Liver (tissue), 9 donors: ENCODE results near the gene UTP15. TPM values are rescaled to one million over a fixed set of nuclear protein-coding genes. Genes with fewer than 3 reads are reported as not detected.

Source experiments
- DNase-seq: peaks from one replicate; pipeline ENCODE4 v3.0.0-alpha.2; 2017; ENCODE audit warnings: low spot score
- H3K27ac ChIP-seq, 2 donors: one replicate each; pipeline ENCODE4 v1.7.0; 2013; ENCODE audit warnings: inconsistent platforms in 2 of 2, low read length in 2 of 2, control low read depth in 1 of 2, low read depth in 1 of 2, mild to moderate bottlenecking in 1 of 2
- H3K27me3 ChIP-seq, 4 donors: one replicate each; pipeline versions ENCODE4 v1.6.1 to v1.7.0; 2013; ENCODE audit warnings: low read length in 3 of 4, inconsistent platforms in 1 of 4, mild to moderate bottlenecking in 1 of 4, moderate library complexity in 1 of 4; ENCODE audit not compliant: control insufficient read depth in 4 of 4, insufficient read depth in 4 of 4
- H3K36me3 ChIP-seq, 4 donors: one replicate each; pipeline versions ENCODE4 v1.6.1 to v1.7.0; 2013; ENCODE audit warnings: low read length in 3 of 4, mild to moderate bottlenecking in 3 of 4, low read depth in 1 of 4, moderate library complexity in 1 of 4; ENCODE audit not compliant: control insufficient read depth in 4 of 4, insufficient read depth in 3 of 4
- H3K4me1 ChIP-seq, 4 donors: one replicate each; pipeline versions ENCODE4 v1.6.1 to v1.7.0; 2013; ENCODE audit warnings: low read length in 3 of 4, mild to moderate bottlenecking in 3 of 4, moderate library complexity in 1 of 4; ENCODE audit not compliant: control insufficient read depth in 4 of 4, insufficient read depth in 4 of 4
- H3K4me3 ChIP-seq, 3 donors: one replicate each; pipeline versions ENCODE4 v1.6.1 to v1.7.0; 2013; ENCODE audit warnings: low read length in 3 of 3, control low read depth in 1 of 3, low read depth in 1 of 3, mild to moderate bottlenecking in 1 of 3
- H3K9ac ChIP-seq, 2 donors: one replicate each; pipeline ENCODE4 v1.7.0; 2013; ENCODE audit warnings: low read length in 2 of 2, mild to moderate bottlenecking in 2 of 2, moderate library complexity in 2 of 2, control low read depth in 1 of 2, low read depth in 1 of 2
- H3K9me3 ChIP-seq, 4 donors: one replicate each; pipeline versions ENCODE4 v1.6.1 to v1.7.0; 2013; ENCODE audit warnings: low read length in 3 of 4; ENCODE audit not compliant: control insufficient read depth in 4 of 4
- EGR1 ChIP-seq, 2 donors: IDR thresholded peaks; 2 replicates each; pipeline ENCODE4 v1.6.1; 2016 to 2018; ENCODE audit warnings: antibody characterized with exemption in 2 of 2, low read depth in 2 of 2
- FOXA1 ChIP-seq: IDR thresholded peaks from 2 replicates; pipeline ENCODE4 v1.6.1; 2016; ENCODE audit warnings: antibody characterized with exemption
- FOXA2 ChIP-seq: IDR thresholded peaks from 2 replicates; pipeline ENCODE4 v1.6.1; 2016; ENCODE audit warnings: antibody characterized with exemption
- GABPA ChIP-seq, 2 donors: IDR thresholded peaks in 1 of 2; conservative IDR thresholded peaks in 1 of 2; 2 replicates each; pipeline ENCODE4 v1.6.1; 2016; ENCODE audit warnings: antibody characterized with exemption in 2 of 2, mild to moderate bottlenecking in 1 of 2, moderate library complexity in 1 of 2
- HNF4A ChIP-seq, 2 donors: conservative IDR thresholded peaks; 2 replicates each; pipeline ENCODE4 v1.6.1; 2016; ENCODE audit warnings: antibody characterized with exemption in 2 of 2, mild to moderate bottlenecking in 2 of 2
- HNF4G ChIP-seq: IDR thresholded peaks from 2 replicates; pipeline ENCODE4 v1.6.1; 2016; ENCODE audit warnings: antibody characterized with exemption
- JUND ChIP-seq, 2 donors: IDR thresholded peaks; 2 replicates each; pipeline ENCODE4 v1.6.1; 2016; ENCODE audit warnings: antibody characterized with exemption in 2 of 2
- NR2F2 ChIP-seq: IDR thresholded peaks from 2 replicates; pipeline ENCODE4 v1.6.1; 2016; ENCODE audit warnings: antibody characterized with exemption
- RAD21 ChIP-seq, 2 donors: IDR thresholded peaks; 2 replicates each; pipeline ENCODE4 v1.6.1; 2016; ENCODE audit warnings: antibody characterized with exemption in 2 of 2, mild to moderate bottlenecking in 2 of 2
- RXRA ChIP-seq, 2 donors: IDR thresholded peaks; 2 replicates each; pipeline ENCODE4 v1.6.1; 2017 to 2018; ENCODE audit warnings: antibody characterized with exemption in 2 of 2, mild to moderate bottlenecking in 1 of 2
- SP1 ChIP-seq: IDR thresholded peaks from 2 replicates; pipeline ENCODE4 v1.6.1; 2018; ENCODE audit warnings: antibody characterized with exemption, mild to moderate bottlenecking
- TAF1 ChIP-seq: conservative IDR thresholded peaks from 2 replicates; pipeline ENCODE4 v1.6.1; 2016; ENCODE audit warnings: antibody characterized with exemption, mild to moderate bottlenecking
- YY1 ChIP-seq: IDR thresholded peaks from 2 replicates; pipeline ENCODE4 v1.6.1; 2016; ENCODE audit warnings: antibody characterized with exemption, mild to moderate bottlenecking
- WGBS: extraction: QIAGEN DNeasy Blood & Tissue Kit; methylation state at CpG from one replicate; pipeline ENCODE4 v1.1.7; 2013; 5-methylcytosine and 5-hydroxymethylcytosine counted together
- polyA plus RNA-seq, 2 donors: library from polyadenylated mRNA; stranded (reverse) in 1 of 2; unstranded in 1 of 2; fragments of 200-250 nt in 1 of 2; fragments of >200 nt in 1 of 2; fragmentation: Nextera tagmentation in 1 of 2; extraction: Ambion mirVana in 1 of 2; gene quantifications; one replicate each; pipeline versions ENCODE4 v1.2.1 to v1.2.3, GENCODE V29; 2013 to 2015
- total RNA-seq, 2 donors: library from RNA; depleted of rRNA; stranded (reverse); fragments of >200 nt; gene quantifications; one replicate each; pipeline ENCODE4 v1.2.3, GENCODE V29; 2014
- TF ChIP-seq, protein P1 (sequence below): fragments of 150-350 bp; IDR thresholded peaks from 2 replicates; pipeline ENCODE4 v1.5.1; 2017; ENCODE audit warnings: improper control_type of control experiment, low read depth, low read length; ENCODE audit not compliant: missing input control
- TF ChIP-seq, protein P2 (sequence below): IDR thresholded peaks from 2 replicates; pipeline ENCODE4 v1.6.1; 2016; ENCODE audit warnings: antibody characterized with exemption
- TF ChIP-seq, protein P3 (sequence below): IDR thresholded peaks from 2 replicates; pipeline ENCODE4 v1.6.1; 2016; ENCODE audit warnings: antibody characterized with exemption
- TF ChIP-seq, protein P4 (sequence below): IDR thresholded peaks from 2 replicates; pipeline ENCODE4 v1.6.1; 2016; ENCODE audit warnings: antibody characterized with exemption
- TF ChIP-seq, protein P5 (sequence below): IDR thresholded peaks from 2 replicates; pipeline ENCODE4 v1.6.1; 2016; ENCODE audit warnings: antibody characterized with exemption, mild to moderate bottlenecking
- donor health status: healthy.
- donor health status: healthy.
- donor health status: healthy.
- donor health status: healthy.
- donor health status: healthy.

UTP15 gene
- total and polyA plus RNA-seq, 4 donors: 3.5 to 18.1 (median 5.4) TPM

DNA sequence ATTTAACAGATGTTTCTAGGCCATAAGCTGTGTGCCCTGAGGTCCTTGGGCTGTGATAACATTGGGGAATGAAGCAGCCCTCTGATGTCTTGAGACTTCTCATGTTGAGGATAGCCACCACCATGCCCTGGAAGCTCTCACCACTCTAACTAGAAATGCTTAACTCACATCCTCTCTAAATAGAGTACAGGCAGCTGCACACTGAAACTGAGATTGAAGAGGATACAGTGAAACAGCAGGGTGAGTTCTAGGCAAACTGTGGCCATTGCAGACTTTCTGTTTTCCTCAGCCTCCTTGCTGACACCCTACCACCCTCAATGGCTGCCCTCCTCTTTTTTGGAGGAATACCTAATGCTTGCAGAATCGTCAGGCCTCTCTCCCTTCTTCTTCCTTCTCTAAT, 22.4 kb downstream of the UTP15 start (continued):
- TF ChIP-seq GABPA (IDR thresholded peaks at IDR 0.05 in 1 of 2, conservative IDR thresholded peaks at IDR 0.05 in 1 of 2) (no peak), HNF4A (conservative IDR thresholded peaks at IDR 0.05) (no peak), EGR1 (IDR thresholded peaks at IDR 0.05; ENCODE audit: low read depth in 2 of 2) (no peak), HNF4G (no peak), FOXA2 (no peak), FOXA1 (no peak), JUND (IDR thresholded peaks at IDR 0.05) (no peak)

DNA sequence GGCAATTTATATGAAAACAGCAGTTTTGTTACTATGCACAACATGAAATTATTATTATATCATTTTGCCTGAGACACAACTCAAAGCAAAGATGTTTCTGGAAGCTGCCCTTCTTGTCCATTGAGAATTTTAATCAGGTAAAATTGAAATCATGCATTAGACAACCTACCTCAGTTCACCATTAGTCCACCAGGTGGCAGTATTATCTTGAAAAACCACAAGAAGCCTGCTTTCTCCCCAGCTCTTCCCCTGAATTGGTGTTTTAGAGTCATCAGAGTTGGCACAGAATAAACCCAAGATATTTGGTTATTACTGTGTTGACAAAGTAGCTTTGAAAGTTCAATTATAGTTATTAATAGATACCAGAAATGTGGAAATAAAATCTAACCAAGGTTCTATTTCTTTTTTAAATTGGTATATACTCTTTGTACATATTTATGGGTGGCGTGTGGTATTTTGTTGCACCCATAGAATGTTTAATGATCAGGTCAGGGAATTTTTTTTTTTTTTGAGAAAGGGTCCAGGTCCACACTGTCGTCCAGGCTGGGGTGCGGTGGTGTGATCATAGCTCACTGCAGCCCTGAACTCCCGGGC, 25.7 kb downstream of the UTP15 start:
- Histone ChIP-seq H3K4me1 (peaks cover 0 to 2% (median 0%) of the 10 kb centered on the region in 4 donors), H3K36me3 (no peaks in the 10 kb centered on the region), H3K9ac (no peak overlapping the region), H3K9me3 (no peaks in the 10 kb centered on the region), H3K27ac (no peak overlapping the region), H3K4me3 (no peak overlapping the region), H3K27me3 (no peaks in the 10 kb centered on the region)
- TF ChIP-seq RXRA (IDR thresholded peaks at IDR 0.05) (no peak), EGR1 (IDR thresholded peaks at IDR 0.05; ENCODE audit: low read depth in 2 of 2) (no peak), HNF4A (conservative IDR thresholded peaks at IDR 0.05) (peak in 1 of 2 donors; percentile 13), RAD21 (IDR thresholded peaks at IDR 0.05) (peak; percentile 96 to 97), NR2F2 (no peak)
- TF ChIP-seq, protein P1, sequence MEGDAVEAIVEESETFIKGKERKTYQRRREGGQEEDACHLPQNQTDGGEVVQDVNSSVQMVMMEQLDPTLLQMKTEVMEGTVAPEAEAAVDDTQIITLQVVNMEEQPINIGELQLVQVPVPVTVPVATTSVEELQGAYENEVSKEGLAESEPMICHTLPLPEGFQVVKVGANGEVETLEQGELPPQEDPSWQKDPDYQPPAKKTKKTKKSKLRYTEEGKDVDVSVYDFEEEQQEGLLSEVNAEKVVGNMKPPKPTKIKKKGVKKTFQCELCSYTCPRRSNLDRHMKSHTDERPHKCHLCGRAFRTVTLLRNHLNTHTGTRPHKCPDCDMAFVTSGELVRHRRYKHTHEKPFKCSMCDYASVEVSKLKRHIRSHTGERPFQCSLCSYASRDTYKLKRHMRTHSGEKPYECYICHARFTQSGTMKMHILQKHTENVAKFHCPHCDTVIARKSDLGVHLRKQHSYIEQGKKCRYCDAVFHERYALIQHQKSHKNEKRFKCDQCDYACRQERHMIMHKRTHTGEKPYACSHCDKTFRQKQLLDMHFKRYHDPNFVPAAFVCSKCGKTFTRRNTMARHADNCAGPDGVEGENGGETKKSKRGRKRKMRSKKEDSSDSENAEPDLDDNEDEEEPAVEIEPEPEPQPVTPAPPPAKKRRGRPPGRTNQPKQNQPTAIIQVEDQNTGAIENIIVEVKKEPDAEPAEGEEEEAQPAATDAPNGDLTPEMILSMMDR: peak; percentile 97
- 62% methylated on average over 4 of the region's 4 CpGs for WGBS
- peak; percentile 42 for DNase-seq

DNA sequence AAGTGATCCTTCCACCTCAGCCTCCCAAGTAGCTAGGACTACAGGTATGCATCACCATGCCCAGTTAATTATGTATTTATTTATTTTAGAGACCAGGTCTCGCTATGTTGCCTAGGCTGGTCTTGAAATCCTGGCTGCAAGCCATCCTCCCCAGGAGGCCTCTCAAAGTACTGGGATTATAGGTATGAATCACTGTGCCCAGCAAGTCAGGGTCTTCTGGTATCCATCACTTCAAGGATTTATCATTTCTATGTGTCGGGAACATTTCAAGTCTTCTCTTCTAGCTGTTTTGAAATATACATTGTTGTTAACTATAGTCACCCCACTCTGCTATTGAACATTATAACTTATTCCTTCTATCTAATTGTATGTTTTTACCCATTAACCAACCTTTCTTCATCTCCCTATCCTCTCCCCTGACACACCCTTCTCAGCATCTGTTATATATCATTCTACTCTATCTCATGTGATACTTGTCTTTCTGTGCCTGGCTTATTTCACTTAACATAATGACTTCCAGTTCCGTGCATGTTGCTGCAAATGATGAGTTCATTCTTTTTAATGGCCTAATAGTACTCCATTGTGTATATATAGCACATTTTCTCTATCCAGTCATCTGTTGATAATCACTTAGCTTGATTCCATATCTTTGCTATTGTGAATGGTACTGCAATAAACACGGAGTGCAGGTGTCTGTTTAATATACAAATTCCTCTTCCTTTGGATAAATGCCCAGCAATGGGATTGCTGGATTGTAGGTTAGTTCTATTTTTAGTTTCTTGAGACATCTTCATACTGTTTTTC, 26.4 kb downstream of the UTP15 start:
- H3K27me3 ChIP-seq: no peaks in the 10 kb centered on the region
- TF ChIP-seq TAF1 (no peak), HNF4A (conservative IDR thresholded peaks at IDR 0.05) (no peak), EGR1 (IDR thresholded peaks at IDR 0.05; ENCODE audit: low read depth in 2 of 2) (no peak), SP1 (no peak), FOXA2 (no peak), RXRA (IDR thresholded peaks at IDR 0.05) (no peak), YY1 (no peak), FOXA1 (no peak), GABPA (IDR thresholded peaks at IDR 0.05 in 1 of 2, conservative IDR thresholded peaks at IDR 0.05 in 1 of 2) (no peak), RAD21 (IDR thresholded peaks at IDR 0.05) (no peak), HNF4G (no peak), NR2F2 (no peak), JUND (IDR thresholded peaks at IDR 0.05) (no peak)
- TF ChIP-seq, protein P1: no peak
- TF ChIP-seq, protein P2, sequence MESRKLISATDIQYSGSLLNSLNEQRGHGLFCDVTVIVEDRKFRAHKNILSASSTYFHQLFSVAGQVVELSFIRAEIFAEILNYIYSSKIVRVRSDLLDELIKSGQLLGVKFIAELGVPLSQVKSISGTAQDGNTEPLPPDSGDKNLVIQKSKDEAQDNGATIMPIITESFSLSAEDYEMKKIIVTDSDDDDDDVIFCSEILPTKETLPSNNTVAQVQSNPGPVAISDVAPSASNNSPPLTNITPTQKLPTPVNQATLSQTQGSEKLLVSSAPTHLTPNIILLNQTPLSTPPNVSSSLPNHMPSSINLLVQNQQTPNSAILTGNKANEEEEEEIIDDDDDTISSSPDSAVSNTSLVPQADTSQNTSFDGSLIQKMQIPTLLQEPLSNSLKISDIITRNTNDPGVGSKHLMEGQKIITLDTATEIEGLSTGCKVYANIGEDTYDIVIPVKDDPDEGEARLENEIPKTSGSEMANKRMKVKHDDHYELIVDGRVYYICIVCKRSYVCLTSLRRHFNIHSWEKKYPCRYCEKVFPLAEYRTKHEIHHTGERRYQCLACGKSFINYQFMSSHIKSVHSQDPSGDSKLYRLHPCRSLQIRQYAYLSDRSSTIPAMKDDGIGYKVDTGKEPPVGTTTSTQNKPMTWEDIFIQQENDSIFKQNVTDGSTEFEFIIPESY: no peak
- TF ChIP-seq, protein P3, sequence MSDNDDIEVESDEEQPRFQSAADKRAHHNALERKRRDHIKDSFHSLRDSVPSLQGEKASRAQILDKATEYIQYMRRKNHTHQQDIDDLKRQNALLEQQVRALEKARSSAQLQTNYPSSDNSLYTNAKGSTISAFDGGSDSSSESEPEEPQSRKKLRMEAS: no peak
- TF ChIP-seq, protein P4, sequence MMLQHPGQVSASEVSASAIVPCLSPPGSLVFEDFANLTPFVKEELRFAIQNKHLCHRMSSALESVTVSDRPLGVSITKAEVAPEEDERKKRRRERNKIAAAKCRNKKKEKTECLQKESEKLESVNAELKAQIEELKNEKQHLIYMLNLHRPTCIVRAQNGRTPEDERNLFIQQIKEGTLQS: no peak
- TF ChIP-seq, protein P5, sequence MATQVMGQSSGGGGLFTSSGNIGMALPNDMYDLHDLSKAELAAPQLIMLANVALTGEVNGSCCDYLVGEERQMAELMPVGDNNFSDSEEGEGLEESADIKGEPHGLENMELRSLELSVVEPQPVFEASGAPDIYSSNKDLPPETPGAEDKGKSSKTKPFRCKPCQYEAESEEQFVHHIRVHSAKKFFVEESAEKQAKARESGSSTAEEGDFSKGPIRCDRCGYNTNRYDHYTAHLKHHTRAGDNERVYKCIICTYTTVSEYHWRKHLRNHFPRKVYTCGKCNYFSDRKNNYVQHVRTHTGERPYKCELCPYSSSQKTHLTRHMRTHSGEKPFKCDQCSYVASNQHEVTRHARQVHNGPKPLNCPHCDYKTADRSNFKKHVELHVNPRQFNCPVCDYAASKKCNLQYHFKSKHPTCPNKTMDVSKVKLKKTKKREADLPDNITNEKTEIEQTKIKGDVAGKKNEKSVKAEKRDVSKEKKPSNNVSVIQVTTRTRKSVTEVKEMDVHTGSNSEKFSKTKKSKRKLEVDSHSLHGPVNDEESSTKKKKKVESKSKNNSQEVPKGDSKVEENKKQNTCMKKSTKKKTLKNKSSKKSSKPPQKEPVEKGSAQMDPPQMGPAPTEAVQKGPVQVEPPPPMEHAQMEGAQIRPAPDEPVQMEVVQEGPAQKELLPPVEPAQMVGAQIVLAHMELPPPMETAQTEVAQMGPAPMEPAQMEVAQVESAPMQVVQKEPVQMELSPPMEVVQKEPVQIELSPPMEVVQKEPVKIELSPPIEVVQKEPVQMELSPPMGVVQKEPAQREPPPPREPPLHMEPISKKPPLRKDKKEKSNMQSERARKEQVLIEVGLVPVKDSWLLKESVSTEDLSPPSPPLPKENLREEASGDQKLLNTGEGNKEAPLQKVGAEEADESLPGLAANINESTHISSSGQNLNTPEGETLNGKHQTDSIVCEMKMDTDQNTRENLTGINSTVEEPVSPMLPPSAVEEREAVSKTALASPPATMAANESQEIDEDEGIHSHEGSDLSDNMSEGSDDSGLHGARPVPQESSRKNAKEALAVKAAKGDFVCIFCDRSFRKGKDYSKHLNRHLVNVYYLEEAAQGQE: no peak
- H3K27ac ChIP-seq: no peak overlapping the region
- H3K4me3 ChIP-seq: no peak overlapping the region
- H3K9ac ChIP-seq: no peak overlapping the region
- WGBS: 60% methylated on average over 4 of the region's 4 CpGs
- no peaks in the 10 kb centered on the region for H3K36me3 ChIP-seq
- DNase-seq: no peak
- H3K9me3 ChIP-seq: no peaks in the 10 kb centered on the region
- peaks cover 0 to 2% (median 0%) of the 10 kb centered on the region in 4 donors for H3K4me1 ChIP-seq
